ENCODE measurements around the gene SPTLC3.
A peak's percentile ranks its signal among the peaks of the same experiment; 100 is the strongest.

Gene SPTLC3

GRCh38 chr20:13007596-13007995 lies 1.2 kb upstream of the SPTLC3 start:
- Mint-ChIP-seq H3K27me3 (peaks cover 0 to 6% of the 10 kb centered on the region in 2 donors), H3K27ac (no peak overlapping the region), H3K36me3 (no peaks in the 10 kb centered on the region), H3K9me3 (peaks cover 0 to 2% of the 10 kb centered on the region in 2 donors), H3K4me3 (no peak overlapping the region), H3K4me1 (peaks cover 17 to 31% of the 10 kb centered on the region in 2 donors)
- no peak for ATAC-seq (replicated peaks)
- DNase-seq, result no peak

GRCh38 chr20:13009682-13010406 lies 1.1 kb downstream of the SPTLC3 start:
- Mint-ChIP-seq H3K9me3 (no peaks in the 10 kb centered on the region), H3K27me3 (peaks cover 0 to 6% of the 10 kb centered on the region in 2 donors), H3K4me3 (peak overlapping the region; percentile 31 to 80), H3K27ac (peak overlapping the region; percentile 83), H3K36me3 (no peaks in the 10 kb centered on the region), H3K4me1 (peaks cover 17 to 35% of the 10 kb centered on the region in 2 donors)
- DNase-seq (peak; percentile 46), ATAC-seq (replicated peaks) (peak; percentile 94 to 95)

- H3K27me3 Mint-ChIP-seq, result no peaks in the 10 kb centered on the region
- no peak overlapping the region for H3K27ac Mint-ChIP-seq
- no peak for DNase-seq
- ATAC-seq (replicated peaks), result no peak
- no peaks in the 10 kb centered on the region for H3K9me3 Mint-ChIP-seq
- no peaks in the 10 kb centered on the region for H3K36me3 Mint-ChIP-seq
- no peak overlapping the region for H3K4me3 Mint-ChIP-seq
- peaks cover 17 to 34% of the 10 kb centered on the region in 2 donors for H3K4me1 Mint-ChIP-seq
Observed at GRCh38 chr20:13012886-13013285, 4.1 kb downstream of the SPTLC3 start.

GRCh38 chr20:13013411-13013810 lies 4.6 kb downstream of the SPTLC3 start:
- no peaks in the 10 kb centered on the region for H3K9me3 Mint-ChIP-seq
- H3K27me3 Mint-ChIP-seq, result no peaks in the 10 kb centered on the region
- peaks cover 17 to 29% of the 10 kb centered on the region in 2 donors for H3K4me1 Mint-ChIP-seq
- no peaks in the 10 kb centered on the region for H3K36me3 Mint-ChIP-seq
- DNase-seq (no peak), ATAC-seq (replicated peaks) (no peak)
- H3K27ac Mint-ChIP-seq, result no peak overlapping the region
- no peak overlapping the region for H3K4me3 Mint-ChIP-seq

- Mint-ChIP-seq H3K9me3 (peaks cover 8 to 11% of the 10 kb centered on the region in 2 donors), H3K27me3 (no peaks in the 10 kb centered on the region), H3K4me1 (peaks cover 0 to 6% of the 10 kb centered on the region in 2 donors), H3K4me3 (no peak overlapping the region), H3K27ac (no peak overlapping the region), H3K36me3 (no peaks in the 10 kb centered on the region)
- ATAC-seq (replicated peaks) (no peak), DNase-seq (no peak)
Observed at GRCh38 chr20:13017235-13017634, 8.5 kb downstream of the SPTLC3 start.

- ATAC-seq (replicated peaks), result no peak
- Mint-ChIP-seq H3K4me3 (no peak overlapping the region), H3K27ac (no peak overlapping the region), H3K36me3 (peaks cover 3% of the 10 kb centered on the region in 2 donors), H3K9me3 (peaks cover 12 to 15% of the 10 kb centered on the region in 2 donors), H3K4me1 (peaks cover 4 to 5% of the 10 kb centered on the region in 2 donors), H3K27me3 (no peaks in the 10 kb centered on the region)
- no peak for DNase-seq
Observed at GRCh38 chr20:13017883-13018535, 9.2 kb downstream of the SPTLC3 start.

- Mint-ChIP-seq H3K4me1 (peaks cover 5% of the 10 kb centered on the region in 2 donors), H3K4me3 (no peak overlapping the region), H3K27ac (no peak overlapping the region), H3K9me3 (peaks cover 12 to 16% of the 10 kb centered on the region in 2 donors), H3K36me3 (peaks cover 4 to 6% of the 10 kb centered on the region in 2 donors), H3K27me3 (no peaks in the 10 kb centered on the region)
- ATAC-seq (replicated peaks) (no peak), DNase-seq (no peak)
Observed at GRCh38 chr20:13021205-13021970, 12.6 kb downstream of the SPTLC3 start.

GRCh38 chr20:13022401-13023155 lies 13.8 kb downstream of the SPTLC3 start:
- Mint-ChIP-seq H3K4me1 (peaks cover 5% of the 10 kb centered on the region in 2 donors), H3K27me3 (no peaks in the 10 kb centered on the region), H3K36me3 (peaks cover 4 to 6% of the 10 kb centered on the region in 2 donors), H3K27ac (no peak overlapping the region), H3K9me3 (peaks cover 12 to 16% of the 10 kb centered on the region in 2 donors), H3K4me3 (no peak overlapping the region)
- DNase-seq (no peak), ATAC-seq (replicated peaks) (peak; percentile 33 to 38)

- DNase-seq (no peak), ATAC-seq (replicated peaks) (no peak)
- Mint-ChIP-seq H3K27ac (no peak overlapping the region), H3K27me3 (no peaks in the 10 kb centered on the region), H3K4me1 (peaks cover 5% of the 10 kb centered on the region in 2 donors), H3K9me3 (peaks cover 12 to 16% of the 10 kb centered on the region in 2 donors), H3K36me3 (peaks cover 4 to 6% of the 10 kb centered on the region in 2 donors), H3K4me3 (no peak overlapping the region)
Observed at GRCh38 chr20:13024596-13024995, 15.8 kb downstream of the SPTLC3 start.

GRCh38 chr20:13025181-13025580 lies 16.4 kb downstream of the SPTLC3 start:
- H3K4me3 Mint-ChIP-seq, result no peak overlapping the region
- peaks cover 4 to 6% of the 10 kb centered on the region in 2 donors for H3K36me3 Mint-ChIP-seq
- H3K9me3 Mint-ChIP-seq, result peaks cover 12 to 16% of the 10 kb centered on the region in 2 donors
- DNase-seq, result no peak
- no peak for ATAC-seq (replicated peaks)
- no peaks in the 10 kb centered on the region for H3K27me3 Mint-ChIP-seq
- H3K4me1 Mint-ChIP-seq, result peaks cover 5% of the 10 kb centered on the region in 2 donors
- no peak overlapping the region for H3K27ac Mint-ChIP-seq

GRCh38 chr20:13028001-13028400 lies 19.2 kb downstream of the SPTLC3 start:
- ATAC-seq (replicated peaks) (no peak), DNase-seq (no peak)
- Mint-ChIP-seq H3K36me3 (peaks cover 1 to 2% of the 10 kb centered on the region in 2 donors), H3K9me3 (peaks cover 2 to 3% of the 10 kb centered on the region in 2 donors), H3K27me3 (no peaks in the 10 kb centered on the region), H3K4me1 (peaks cover 3 to 13% of the 10 kb centered on the region in 2 donors), H3K27ac (no peak overlapping the region), H3K4me3 (no peak overlapping the region)

- no peak overlapping the region for H3K27ac Mint-ChIP-seq
- peaks cover 2 to 13% of the 10 kb centered on the region in 2 donors for H3K4me1 Mint-ChIP-seq
- no peak for ATAC-seq (replicated peaks)
Observed at GRCh38 chr20:13028673-13029072, 19.9 kb downstream of the SPTLC3 start.

GRCh38 chr20:13029687-13030375 lies 21.1 kb downstream of the SPTLC3 start:
- no peak for ATAC-seq (replicated peaks)
- no peaks in the 10 kb centered on the region for H3K27me3 Mint-ChIP-seq
- no peak overlapping the region for H3K27ac Mint-ChIP-seq
- peaks cover 3 to 13% of the 10 kb centered on the region in 2 donors for H3K4me1 Mint-ChIP-seq
- H3K9me3 Mint-ChIP-seq, result peaks cover 0 to 2% of the 10 kb centered on the region in 2 donors
- DNase-seq, result no peak
- H3K4me3 Mint-ChIP-seq, result no peak overlapping the region
- no peaks in the 10 kb centered on the region for H3K36me3 Mint-ChIP-seq

More at GRCh38 chr20:13028673-13029072, 19.9 kb downstream of the SPTLC3 start:
- Mint-ChIP-seq H3K4me3 (no peak overlapping the region), H3K36me3 (no peaks in the 10 kb centered on the region), H3K9me3 (peaks cover 0 to 2% of the 10 kb centered on the region in 2 donors), H3K27me3 (no peaks in the 10 kb centered on the region)
- no peak for DNase-seq

Measured in stimulated activated naive B cell treated with anti-CD40 and anti-IgM and Interleukin-4, amounts not matched to agents 10 μg/mL and 1 μg/mL and 100 μg/mL, for 72 hours (primary cell).